Muscle layer of duodenum (tissue), 2 donors: ENCODE results near the gene LYG1.
"Not testable (repeated sequence)": the region's sequence is repeated elsewhere in the genome, so short reads cannot be mapped to it uniquely, and the experiment has no call there.

Experiments used
- H3K27ac ChIP-seq: one replicate; pipeline ENCODE4 v1.7.0; 2013; ENCODE audit warnings: mild to moderate bottlenecking, low read length
- H3K27me3 ChIP-seq: one replicate; pipeline ENCODE4 v1.7.0; 2013; ENCODE audit warnings: low read depth, mild to moderate bottlenecking, control low read depth, low read length
- H3K36me3 ChIP-seq, 2 donors: one replicate each; pipeline ENCODE4 v1.7.0; 2013; ENCODE audit warnings: low read length in 2 of 2, control low read depth in 1 of 2, mild to moderate bottlenecking in 1 of 2; ENCODE audit not compliant: insufficient read depth in 2 of 2, control insufficient read depth in 1 of 2
- H3K4me1 ChIP-seq, 2 donors: one replicate each; pipeline ENCODE4 v1.7.0; 2013; ENCODE audit warnings: low read length in 2 of 2, mild to moderate bottlenecking in 2 of 2, control low read depth in 1 of 2, moderate library complexity in 1 of 2; ENCODE audit not compliant: insufficient read depth in 2 of 2, control insufficient read depth in 1 of 2
- H3K4me3 ChIP-seq, 2 donors: one replicate each; pipeline ENCODE4 v1.7.0; 2013; ENCODE audit warnings: low read length in 2 of 2, low read depth in 1 of 2, mild to moderate bottlenecking in 1 of 2
- H3K9me3 ChIP-seq, 2 donors: one replicate each; pipeline ENCODE4 v1.7.0; 2013; ENCODE audit warnings: low read length in 2 of 2, control low read depth in 1 of 2, mild to moderate bottlenecking in 1 of 2; ENCODE audit not compliant: control insufficient read depth in 1 of 2
- donor health status: healthy.

Gene LYG1

GRCh38 chr2:99335911-99336803, 35.2 kb upstream of the LYG1 start, which contains the start of gene TXNDC9:
TSS of gene TXNDC9 (minus strand) at chr2:99336333. CDS start at chr2:99333210, 3,123 bp downstream.
- Histone ChIP-seq H3K9me3 (no peaks in the 10 kb centered on the region), H3K27me3 (no peaks in the 10 kb centered on the region), H3K36me3 (peaks cover 11 to 22% of the 10 kb centered on the region in 2 donors), H3K4me1 (peaks cover 0 to 24% of the 10 kb centered on the region in 2 donors), H3K4me3 (peak within 1 kb of the TSS; percentile 92 to 93), H3K27ac (peak within 1 kb of the TSS; percentile 91)

DNA sequence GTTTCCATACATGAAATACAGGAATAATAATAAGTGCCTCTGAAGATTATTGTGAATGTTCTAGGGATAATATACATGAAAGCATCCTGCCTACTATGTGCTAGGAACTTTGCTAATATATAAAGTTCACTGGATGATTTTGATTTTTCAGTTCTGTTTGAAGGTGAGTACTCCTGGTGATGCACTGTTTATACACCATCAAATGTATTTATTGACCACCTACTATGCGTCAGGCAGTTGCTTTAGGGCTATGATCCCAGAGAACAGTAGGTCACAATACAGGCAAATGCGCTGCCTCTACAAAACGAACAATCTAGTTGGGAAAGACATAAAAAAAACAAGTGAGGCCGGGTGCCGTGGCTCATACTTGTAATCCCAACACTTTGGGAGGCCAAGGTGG, 24.4 kb upstream of the LYG1 start:
- H3K9me3 ChIP-seq: no peaks in the 10 kb centered on the region
- no peaks in the 10 kb centered on the region for H3K4me1 ChIP-seq
- peaks cover 36 to 74% of the 10 kb centered on the region in 2 donors for H3K36me3 ChIP-seq
- no peak overlapping the region for H3K4me3 ChIP-seq
- H3K27me3 ChIP-seq: no peaks in the 10 kb centered on the region
- H3K27ac ChIP-seq: no peak overlapping the region

GRCh38 chr2:99317873-99318200, 16.8 kb upstream of the LYG1 start:
- not testable (repeated sequence) for H3K27ac ChIP-seq, H3K4me1 ChIP-seq, H3K4me3 ChIP-seq, H3K27me3 ChIP-seq, H3K9me3 ChIP-seq
- H3K36me3 ChIP-seq: peaks cover 25 to 50% of the 10 kb centered on the region in 2 donors

GRCh38 chr2:99317161-99317872, 16.3 kb upstream of the LYG1 start:
- no peaks in the 10 kb centered on the region for H3K4me1 ChIP-seq
- no peaks in the 10 kb centered on the region for H3K27me3 ChIP-seq
- peaks cover 25 to 45% of the 10 kb centered on the region in 2 donors for H3K36me3 ChIP-seq
- H3K27ac ChIP-seq: no peak overlapping the region
- no peaks in the 10 kb centered on the region for H3K9me3 ChIP-seq
- no peak overlapping the region for H3K4me3 ChIP-seq

- Histone ChIP-seq H3K9me3 (no peaks in the 10 kb centered on the region), H3K27ac (no peak overlapping the region), H3K4me1 (no peaks in the 10 kb centered on the region), H3K4me3 (no peak overlapping the region), H3K36me3 (peaks cover 0 to 14% of the 10 kb centered on the region in 2 donors), H3K27me3 (no peaks in the 10 kb centered on the region)
Measured at GRCh38 chr2:99299580-99299979, 1.4 kb downstream of the LYG1 start.

DNA sequence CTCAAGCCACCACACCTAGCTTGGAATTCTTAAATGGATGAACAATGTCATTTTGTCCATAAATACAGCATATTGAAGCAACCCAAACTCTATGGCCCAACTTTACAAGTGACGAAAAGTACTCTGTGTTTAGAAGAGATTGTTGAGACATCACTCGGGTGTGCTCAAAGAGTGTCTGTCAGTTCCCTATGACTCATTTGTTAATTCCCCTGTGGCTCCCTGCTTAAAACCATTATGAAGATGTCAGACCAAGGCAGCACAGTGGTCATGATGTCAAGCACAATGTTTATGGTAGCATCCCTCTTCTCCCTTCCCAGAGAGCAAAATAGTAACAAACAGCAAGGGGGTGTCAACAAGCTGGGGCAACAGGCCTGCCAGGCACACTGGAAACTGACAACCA, 3.0 kb downstream of the LYG1 start:
- Histone ChIP-seq H3K27ac (no peak overlapping the region), H3K36me3 (peaks cover 0 to 8% of the 10 kb centered on the region in 2 donors), H3K4me1 (no peaks in the 10 kb centered on the region)

DNA sequence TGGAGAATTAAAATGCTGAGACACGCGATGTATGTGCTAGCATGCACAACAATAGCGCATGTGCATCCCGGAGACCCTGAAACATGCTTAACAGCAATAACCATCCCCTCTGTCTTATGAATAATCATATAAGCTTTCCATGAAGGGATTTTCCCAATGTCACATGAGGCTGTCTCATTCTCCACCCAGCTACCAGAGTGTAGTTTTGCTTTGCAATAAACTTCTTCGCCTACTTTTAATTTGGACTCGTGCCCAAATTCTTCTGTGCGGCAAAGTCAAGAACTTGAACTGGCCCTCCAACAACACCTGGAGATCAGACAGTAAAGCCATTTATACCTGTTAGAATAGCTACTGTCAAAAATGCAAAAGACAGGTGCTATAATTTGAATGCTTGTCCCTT, 15.5 kb downstream of the LYG1 start:
- Histone ChIP-seq H3K9me3 (no peaks in the 10 kb centered on the region), H3K4me1 (no peaks in the 10 kb centered on the region), H3K27ac (no peak overlapping the region), H3K4me3 (no peak overlapping the region), H3K36me3 (peaks cover 0 to 37% of the 10 kb centered on the region in 2 donors), H3K27me3 (no peaks in the 10 kb centered on the region)

More for the DNA sequence above, 3.0 kb downstream of the LYG1 start:
- Histone ChIP-seq H3K27me3 (no peaks in the 10 kb centered on the region), H3K9me3 (no peaks in the 10 kb centered on the region), H3K4me3 (no peak overlapping the region)

DNA sequence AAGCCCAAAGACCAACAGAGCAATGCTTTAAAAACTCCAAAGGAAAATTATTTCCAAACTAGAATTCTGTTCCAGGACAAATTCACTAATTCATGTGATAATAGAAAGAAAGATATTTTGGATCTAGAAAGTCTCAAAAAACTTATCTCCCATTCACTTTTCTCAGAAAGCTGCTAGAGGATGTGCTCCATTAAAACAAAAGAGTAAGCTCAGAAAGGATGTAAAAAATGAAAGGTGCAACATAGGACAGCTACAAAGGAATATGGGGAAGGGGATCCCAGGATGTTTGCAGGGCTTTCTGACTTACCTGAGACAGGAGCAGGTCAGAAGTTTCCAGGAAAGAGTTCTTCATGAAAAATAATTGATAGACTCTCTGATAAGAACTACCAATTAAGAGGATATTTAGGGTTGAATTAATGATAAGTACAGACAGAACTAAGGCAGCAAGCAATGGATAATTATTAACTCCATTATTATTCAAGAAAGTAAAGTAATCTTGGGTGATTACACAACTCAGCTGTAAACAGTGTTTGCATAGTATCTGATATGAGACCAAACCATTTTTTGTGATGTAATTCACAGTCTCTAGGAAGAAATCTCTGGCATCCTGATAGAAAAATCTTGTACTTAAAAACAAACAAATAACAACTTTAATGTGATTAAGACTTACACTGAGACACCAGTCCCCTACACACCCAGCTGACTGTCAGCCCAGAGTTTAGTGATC, 20.9 kb downstream of the LYG1 start:
- H3K27me3 ChIP-seq: no peaks in the 10 kb centered on the region
- H3K4me1 ChIP-seq: no peaks in the 10 kb centered on the region
- H3K36me3 ChIP-seq: peaks cover 0 to 31% of the 10 kb centered on the region in 2 donors
- peaks cover 0 to 3% of the 10 kb centered on the region in 2 donors for H3K9me3 ChIP-seq
- H3K27ac ChIP-seq: no peak overlapping the region
- no peak overlapping the region for H3K4me3 ChIP-seq

DNA sequence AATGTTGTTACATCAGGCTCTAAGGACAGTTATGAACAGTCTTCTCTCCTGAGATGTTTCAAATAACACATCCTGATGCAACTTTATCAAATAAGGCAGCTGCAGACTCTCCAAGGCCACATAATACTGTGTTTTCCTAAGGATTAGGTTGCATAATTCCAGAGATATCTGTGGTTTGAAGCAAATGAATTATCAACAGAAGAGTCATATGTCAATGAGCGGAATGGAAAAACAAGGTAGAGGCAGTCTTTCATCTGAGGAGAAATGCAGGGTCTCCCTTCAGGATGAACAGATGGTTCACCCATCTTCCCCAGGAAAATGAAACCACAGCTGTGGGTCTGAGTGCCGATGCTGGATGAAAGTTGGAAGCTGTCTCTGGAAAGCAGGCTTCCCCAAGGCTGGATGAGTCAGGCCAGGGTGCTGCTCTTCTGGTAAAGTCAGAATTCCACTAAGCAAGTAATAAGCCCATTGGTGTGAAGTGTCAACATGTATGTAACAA, 22.2 kb downstream of the LYG1 start:
- peaks cover 0 to 20% of the 10 kb centered on the region in 2 donors for H3K36me3 ChIP-seq
- no peaks in the 10 kb centered on the region for H3K27me3 ChIP-seq
- H3K4me1 ChIP-seq: no peaks in the 10 kb centered on the region
- peaks cover 0 to 3% of the 10 kb centered on the region in 2 donors for H3K9me3 ChIP-seq
- no peak overlapping the region for H3K4me3 ChIP-seq
- no peak overlapping the region for H3K27ac ChIP-seq

DNA sequence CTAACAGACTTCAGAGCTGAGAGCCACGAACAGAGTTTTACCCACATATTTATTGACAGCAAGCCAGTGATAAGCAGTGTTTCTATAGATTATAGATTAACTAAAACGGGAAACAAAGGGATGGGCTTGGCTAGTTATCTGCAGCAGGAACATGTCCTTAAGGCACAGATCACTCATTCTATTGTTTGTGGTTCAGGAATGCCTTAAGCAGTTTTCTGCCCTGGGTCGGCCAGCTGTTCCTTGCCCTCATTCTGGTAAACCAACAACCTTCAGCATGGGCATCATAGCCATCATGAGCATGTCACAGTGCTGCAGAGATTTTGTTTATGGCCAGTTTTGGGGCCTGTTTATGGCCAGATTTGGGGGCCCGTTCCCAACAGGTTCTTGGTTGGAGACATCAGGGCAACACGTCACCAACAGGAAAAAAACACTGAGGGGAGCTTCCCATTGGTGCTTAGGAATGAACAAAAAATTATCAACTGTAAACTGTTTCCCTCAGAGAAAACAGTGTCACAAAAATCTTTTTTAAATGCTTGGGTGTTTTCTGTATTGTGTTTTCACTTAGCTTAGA, 22.7 kb downstream of the LYG1 start:
- H3K27ac ChIP-seq, H3K9me3 ChIP-seq, H3K4me3 ChIP-seq, H3K4me1 ChIP-seq, H3K27me3 ChIP-seq: not testable (repeated sequence)
- H3K36me3 ChIP-seq: peaks cover 0 to 15% of the 10 kb centered on the region in 2 donors

- Histone ChIP-seq H3K27ac (no peak overlapping the region), H3K27me3 (no peaks in the 10 kb centered on the region), H3K36me3 (peaks cover 0 to 11% of the 10 kb centered on the region in 2 donors), H3K4me3 (no peak overlapping the region), H3K4me1 (no peaks in the 10 kb centered on the region), H3K9me3 (peaks cover 0 to 3% of the 10 kb centered on the region in 2 donors)
Measured at GRCh38 chr2:99275882-99276281, 25.1 kb downstream of the LYG1 start.
